Neuronal stem cell (in vitro differentiated cells): ENCODE measurements around the gene MBP.

ENCODE experiments used
- DNase-seq: peaks from one replicate; pipeline ENCODE4 v3.0.0-alpha.2; 2013; ENCODE audit warnings: low spot score
- H2AFZ ChIP-seq: one replicate; pipeline ENCODE4 v1.6.1; 2013; ENCODE audit warnings: mild to moderate bottlenecking, low read length, inconsistent platforms
- H2AK5ac ChIP-seq: 2 replicates; pipeline ENCODE4 v1.6.1; 2013; ENCODE audit warnings: low read depth, mild to moderate bottlenecking, inconsistent platforms, low read length, moderate library complexity, mixed read lengths
- H2BK120ac ChIP-seq: 2 replicates; pipeline ENCODE4 v1.6.1; 2013; ENCODE audit warnings: low read depth, mild to moderate bottlenecking, inconsistent platforms, low read length, moderate library complexity, mixed read lengths
- H2BK12ac ChIP-seq: one replicate; pipeline ENCODE4 v1.6.1; 2013; ENCODE audit warnings: low read length, inconsistent platforms
- H2BK15ac ChIP-seq: 2 replicates; pipeline ENCODE4 v1.6.1; 2013; ENCODE audit warnings: mild to moderate bottlenecking, low read length, inconsistent platforms, mixed read lengths
- H2BK5ac ChIP-seq: one replicate; pipeline ENCODE4 v1.6.1; 2013; ENCODE audit warnings: inconsistent platforms, mild to moderate bottlenecking, low read length, moderate library complexity
- H3K14ac ChIP-seq: one replicate; pipeline ENCODE4 v1.6.1; 2013; ENCODE audit warnings: low read length, inconsistent platforms
- H3K18ac ChIP-seq: 2 replicates; pipeline ENCODE4 v1.6.1; 2013; ENCODE audit warnings: low read length, inconsistent platforms
- H3K23ac ChIP-seq: 2 replicates; pipeline ENCODE4 v1.6.1; 2013; ENCODE audit warnings: low read depth, mild to moderate bottlenecking, mixed read lengths, low read length, inconsistent platforms; ENCODE audit not compliant: poor library complexity
- H3K27ac ChIP-seq: replicated peaks from 3 replicates; pipeline ENCODE4 v1.5.1; 2013; ENCODE audit warnings: low read length, inconsistent platforms
- H3K27me3 ChIP-seq, 3 experiments: 2 replicates each; pipeline ENCODE4 v1.6.1; 2013; ENCODE audit warnings: low read length in 3 of 3, mild to moderate bottlenecking in 2 of 3, inconsistent platforms in 1 of 3, low read depth in 1 of 3, mixed read lengths in 1 of 3, moderate library complexity in 1 of 3; ENCODE audit not compliant: control insufficient read depth in 3 of 3, insufficient read depth in 3 of 3
- H3K36me3 ChIP-seq, 2 donors: replicated peaks in 1 of 2; 2 replicates each; pipeline ENCODE4 v1.6.1; 2013; ENCODE audit warnings: low read length in 2 of 2; ENCODE audit not compliant: control insufficient read depth in 2 of 2, insufficient read depth in 2 of 2
- H3K4ac ChIP-seq: 2 replicates; pipeline ENCODE4 v1.6.1; 2013; ENCODE audit warnings: inconsistent platforms, mild to moderate bottlenecking, low read length, moderate library complexity
- H3K4me1 ChIP-seq, 2 donors: 1 replicate in 1 of 2; 2 replicates in 1 of 2; pipeline ENCODE4 v1.6.1; 2013; ENCODE audit warnings: low read length in 2 of 2, low read depth in 1 of 2; ENCODE audit not compliant: control insufficient read depth in 2 of 2, insufficient read depth in 1 of 2
- H3K4me2 ChIP-seq: one replicate; pipeline ENCODE4 v1.6.1; 2013; ENCODE audit warnings: mild to moderate bottlenecking, low read length, inconsistent platforms; ENCODE audit not compliant: insufficient read depth, poor library complexity, severe bottlenecking
- H3K4me3 ChIP-seq, 2 donors: 2 replicates each; pipeline ENCODE4 v1.5.1; 2013; ENCODE audit warnings: low read length in 2 of 2, mild to moderate bottlenecking in 2 of 2, inconsistent platforms in 1 of 2, moderate library complexity in 1 of 2
- H3K79me1 ChIP-seq: one replicate; pipeline ENCODE4 v1.6.1; 2013; ENCODE audit warnings: low read depth, mild to moderate bottlenecking, inconsistent platforms, low read length, moderate library complexity
- H3K9ac ChIP-seq: one replicate; pipeline ENCODE4 v1.6.1; 2013; ENCODE audit warnings: mild to moderate bottlenecking, low read depth, low read length, inconsistent platforms; ENCODE audit not compliant: poor library complexity
- H3K9me3 ChIP-seq, 2 donors: replicated peaks in 1 of 2; 2 replicates each; pipeline versions ENCODE3 to v1.6.1; 2013; ENCODE audit warnings: low read length in 2 of 2, mild to moderate bottlenecking in 2 of 2, inconsistent platforms in 1 of 2, low read depth in 1 of 2, mixed read lengths in 1 of 2, moderate library complexity in 1 of 2; ENCODE audit not compliant: control insufficient read depth in 2 of 2, insufficient read depth in 1 of 2
- H4K8ac ChIP-seq: one replicate; pipeline ENCODE4 v1.6.1; 2013; ENCODE audit warnings: low read depth, mild to moderate bottlenecking, inconsistent platforms, low read length, moderate library complexity
- H4K91ac ChIP-seq: one replicate; pipeline ENCODE4 v1.6.1; 2013; ENCODE audit warnings: low read length, low read depth, mild to moderate bottlenecking, inconsistent platforms; ENCODE audit not compliant: poor library complexity
- WGBS, 2 donors: extraction: QIAGEN DNeasy Blood & Tissue Kit; methylation state at CpG; one replicate each; pipeline ENCODE4 v1.1.7; 2013; ENCODE audit warnings: missing lambda C conversion rate in 2 of 2, mixed read lengths in 1 of 2; ENCODE audit not compliant: insufficient read length in 2 of 2, insufficient replicate concordance in 1 of 2; ENCODE audit errors: extremely low coverage in 2 of 2; 5-methylcytosine and 5-hydroxymethylcytosine counted together

Gene MBP

DNA sequence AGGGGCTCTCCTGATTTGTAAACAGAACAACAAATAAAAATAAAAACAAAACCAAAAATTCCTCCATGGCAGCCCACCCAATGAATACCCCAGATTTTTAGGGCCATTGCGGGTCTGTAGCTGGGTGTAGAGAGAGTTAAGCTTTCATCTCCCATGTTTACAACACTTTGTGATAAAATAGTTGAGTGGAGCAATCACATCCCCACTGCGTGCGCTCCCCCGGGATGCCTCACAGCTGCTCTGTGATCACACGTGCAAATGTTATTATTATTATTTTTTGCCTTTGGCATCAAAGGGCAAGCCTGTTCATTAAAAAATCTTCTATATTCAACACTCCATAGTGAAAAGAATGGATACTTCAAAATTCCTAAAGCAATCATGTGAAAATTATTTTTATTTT, 118.0 kb downstream of the MBP start:
- H4K91ac ChIP-seq = no peak overlapping the region
- no peak overlapping the region for H2BK12ac ChIP-seq
- H4K8ac ChIP-seq = no peak overlapping the region
- H2BK5ac ChIP-seq = no peak overlapping the region
- no peak overlapping the region for H3K4me2 ChIP-seq
- no peak overlapping the region for H2BK15ac ChIP-seq
- H3K9me3 ChIP-seq = no peaks in the 10 kb centered on the region
- H3K14ac ChIP-seq = no peak overlapping the region
- no CpG with 5 or more reads among the region's 5 CpGs for WGBS, 2 donors
- H2AFZ ChIP-seq = no peak overlapping the region
- DNase-seq = no peak
- H3K27ac ChIP-seq = no peak overlapping the region
- no peak overlapping the region for H2AK5ac ChIP-seq
- no peak overlapping the region for H2BK120ac ChIP-seq
- H3K4ac ChIP-seq = no peak overlapping the region
- H3K18ac ChIP-seq = no peak overlapping the region
- no peak overlapping the region for H3K23ac ChIP-seq
- no peak overlapping the region for H3K4me3 ChIP-seq
- no peaks in the 10 kb centered on the region for H3K79me1 ChIP-seq
- peaks cover 0 to 12% of the 10 kb centered on the region in 2 donors for H3K4me1 ChIP-seq
- no peaks in the 10 kb centered on the region for H3K36me3 ChIP-seq
- no peak overlapping the region for H3K9ac ChIP-seq
- peaks cover 0 to 5% (median 0%) of the 10 kb centered on the region in 3 experiments for H3K27me3 ChIP-seq

DNA sequence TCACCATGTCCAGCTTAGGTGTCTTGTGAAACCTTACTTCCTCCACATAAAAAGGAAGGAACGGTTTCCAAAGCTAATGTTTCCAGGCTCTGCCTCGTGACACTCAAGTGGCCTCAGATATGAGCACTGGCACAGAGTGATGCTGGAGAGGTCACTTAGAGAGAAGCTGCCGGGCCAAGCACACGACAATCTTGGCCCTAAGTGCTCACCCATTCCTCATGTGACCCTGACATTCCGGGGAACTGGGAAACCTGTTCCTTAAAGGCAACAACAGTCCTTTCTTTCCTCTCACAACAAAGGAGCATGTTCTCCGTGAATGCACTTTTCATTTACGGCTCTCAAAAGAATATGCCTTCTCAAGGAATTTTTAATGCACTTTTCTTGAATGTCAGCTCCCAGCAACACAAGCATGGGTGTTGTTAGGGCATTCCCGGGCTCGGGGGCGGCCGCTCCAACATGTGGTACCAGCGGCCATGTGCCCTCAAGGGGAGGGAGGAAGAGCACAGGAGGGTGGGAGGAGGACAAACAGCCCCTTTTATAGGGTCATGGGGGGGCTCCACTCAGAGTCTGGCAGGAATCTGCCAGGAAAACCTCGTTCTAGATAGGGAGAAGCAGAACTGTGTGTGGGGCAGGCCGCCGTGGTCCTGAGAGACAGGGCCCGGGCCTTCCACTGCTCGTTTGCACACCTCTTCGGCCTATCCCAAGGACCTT, 118.6 kb downstream of the MBP start:
- no peak overlapping the region for H3K23ac ChIP-seq
- WGBS, 2 donors = no CpG with 5 or more reads among the region's 18 CpGs
- H2AK5ac ChIP-seq = no peak overlapping the region
- no peaks in the 10 kb centered on the region for H3K9me3 ChIP-seq
- H3K9ac ChIP-seq = no peak overlapping the region
- no peak overlapping the region for H2BK120ac ChIP-seq
- no peak overlapping the region for H3K18ac ChIP-seq
- H4K8ac ChIP-seq = no peak overlapping the region
- no peak overlapping the region for H3K4me2 ChIP-seq
- no peaks in the 10 kb centered on the region for H3K79me1 ChIP-seq
- H3K27ac ChIP-seq = no peak overlapping the region
- no peaks in the 10 kb centered on the region for H3K36me3 ChIP-seq
- no peak overlapping the region for H4K91ac ChIP-seq
- H3K27me3 ChIP-seq = peaks cover 0 to 5% (median 0%) of the 10 kb centered on the region in 3 experiments
- H2AFZ ChIP-seq = peak overlapping the region; percentile 67
- no peak for DNase-seq
- H3K4me3 ChIP-seq = no peak overlapping the region
- no peak overlapping the region for H2BK12ac ChIP-seq
- no peak overlapping the region for H2BK5ac ChIP-seq
- no peak overlapping the region for H2BK15ac ChIP-seq
- peaks cover 0 to 12% of the 10 kb centered on the region in 2 donors for H3K4me1 ChIP-seq
- no peak overlapping the region for H3K4ac ChIP-seq
- H3K14ac ChIP-seq = no peak overlapping the region

DNA sequence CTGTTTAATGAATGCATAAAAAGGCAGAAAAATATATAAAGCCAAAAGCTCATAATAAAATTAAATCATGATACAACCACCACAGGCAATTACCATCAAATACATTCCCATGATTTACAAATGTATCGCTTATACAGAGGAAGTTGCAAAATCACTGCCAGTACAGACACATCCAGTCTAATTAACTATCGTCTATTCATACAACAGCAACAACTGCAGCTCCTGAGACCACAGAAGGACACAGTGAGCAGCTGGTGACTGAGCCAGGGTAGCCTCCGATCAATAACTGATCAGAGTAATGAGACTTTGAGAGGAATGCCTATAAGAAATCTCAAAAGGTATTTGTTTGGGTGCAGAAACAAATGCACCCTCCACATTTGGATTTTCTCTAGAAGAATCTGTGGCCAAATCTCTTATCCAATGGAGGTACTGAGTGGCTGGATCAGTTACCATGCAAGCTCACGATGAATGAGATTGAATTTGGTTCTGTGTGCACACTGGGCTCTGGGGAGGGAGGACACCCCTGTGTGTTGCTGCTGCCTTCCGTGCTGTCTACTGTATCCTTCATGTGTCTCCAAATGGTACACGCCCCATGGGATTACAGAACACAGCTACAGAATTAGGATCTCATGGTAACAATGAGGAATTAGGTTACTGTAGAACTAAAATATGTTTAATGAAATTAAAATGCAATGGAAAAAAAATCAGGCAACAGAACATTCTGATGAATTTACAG, 119.6 kb downstream of the MBP start:
- Histone ChIP-seq H2AFZ (no peak overlapping the region), H3K27me3 (peaks cover 0 to 5% (median 0%) of the 10 kb centered on the region in 3 experiments), H3K36me3 (no peaks in the 10 kb centered on the region), H2BK5ac (no peak overlapping the region), H3K9me3 (no peaks in the 10 kb centered on the region), H3K9ac (no peak overlapping the region), H3K27ac (no peak overlapping the region), H2AK5ac (no peak overlapping the region), H3K4ac (no peak overlapping the region), H4K8ac (no peak overlapping the region), H2BK12ac (no peak overlapping the region), H3K18ac (no peak overlapping the region), H4K91ac (no peak overlapping the region), H3K4me3 (no peak overlapping the region), H3K4me1 (peaks cover 0 to 12% of the 10 kb centered on the region in 2 donors), H3K14ac (no peak overlapping the region), H2BK15ac (no peak overlapping the region), H3K4me2 (no peak overlapping the region), H3K79me1 (no peaks in the 10 kb centered on the region), H3K23ac (no peak overlapping the region), H2BK120ac (no peak overlapping the region)
- DNase-seq = no peak
- no CpG with 5 or more reads among the region's 6 CpGs for WGBS, 2 donors

DNA sequence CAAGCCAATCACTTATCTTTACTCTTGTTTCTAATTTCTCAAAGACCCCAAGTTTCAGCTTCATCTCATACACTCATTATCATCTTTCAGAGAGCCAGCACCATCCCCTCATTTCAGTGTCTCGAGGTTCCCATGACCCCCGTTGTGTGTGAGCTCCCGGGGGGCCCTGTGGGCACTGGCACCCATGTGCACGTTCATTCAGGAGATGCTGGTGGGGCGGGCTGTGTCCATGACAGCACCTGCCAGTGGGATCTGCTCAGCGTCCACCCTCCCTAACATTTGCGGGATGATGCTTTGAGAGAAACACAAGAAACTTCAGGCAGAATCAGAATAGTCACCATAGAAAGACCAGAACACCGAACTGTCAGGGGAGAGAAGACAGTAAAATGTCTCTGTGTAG, 120.5 kb downstream of the MBP start:
- Histone ChIP-seq H3K27me3 (peaks cover 0 to 12% (median 0%) of the 10 kb centered on the region in 3 experiments), H3K79me1 (no peaks in the 10 kb centered on the region), H3K36me3 (no peaks in the 10 kb centered on the region), H4K8ac (no peak overlapping the region), H2BK15ac (no peak overlapping the region), H2AFZ (no peak overlapping the region), H2BK12ac (no peak overlapping the region), H3K27ac (no peak overlapping the region), H2BK120ac (no peak overlapping the region), H3K4me3 (no peak overlapping the region), H3K4me1 (peaks cover 0 to 9% of the 10 kb centered on the region in 2 donors), H4K91ac (no peak overlapping the region), H3K4me2 (no peak overlapping the region), H2BK5ac (no peak overlapping the region), H3K23ac (no peak overlapping the region), H3K9ac (no peak overlapping the region), H3K9me3 (no peaks in the 10 kb centered on the region), H3K14ac (no peak overlapping the region), H3K4ac (no peak overlapping the region), H2AK5ac (no peak overlapping the region), H3K18ac (no peak overlapping the region)
- WGBS, 2 donors = no CpG with 5 or more reads among the region's 8 CpGs
- DNase-seq = no peak
